ENCODE measurements around the gene RAB8A.
A peak's percentile ranks its signal among the peaks of the same experiment; 100 is the strongest.

Gene RAB8A

DNA sequence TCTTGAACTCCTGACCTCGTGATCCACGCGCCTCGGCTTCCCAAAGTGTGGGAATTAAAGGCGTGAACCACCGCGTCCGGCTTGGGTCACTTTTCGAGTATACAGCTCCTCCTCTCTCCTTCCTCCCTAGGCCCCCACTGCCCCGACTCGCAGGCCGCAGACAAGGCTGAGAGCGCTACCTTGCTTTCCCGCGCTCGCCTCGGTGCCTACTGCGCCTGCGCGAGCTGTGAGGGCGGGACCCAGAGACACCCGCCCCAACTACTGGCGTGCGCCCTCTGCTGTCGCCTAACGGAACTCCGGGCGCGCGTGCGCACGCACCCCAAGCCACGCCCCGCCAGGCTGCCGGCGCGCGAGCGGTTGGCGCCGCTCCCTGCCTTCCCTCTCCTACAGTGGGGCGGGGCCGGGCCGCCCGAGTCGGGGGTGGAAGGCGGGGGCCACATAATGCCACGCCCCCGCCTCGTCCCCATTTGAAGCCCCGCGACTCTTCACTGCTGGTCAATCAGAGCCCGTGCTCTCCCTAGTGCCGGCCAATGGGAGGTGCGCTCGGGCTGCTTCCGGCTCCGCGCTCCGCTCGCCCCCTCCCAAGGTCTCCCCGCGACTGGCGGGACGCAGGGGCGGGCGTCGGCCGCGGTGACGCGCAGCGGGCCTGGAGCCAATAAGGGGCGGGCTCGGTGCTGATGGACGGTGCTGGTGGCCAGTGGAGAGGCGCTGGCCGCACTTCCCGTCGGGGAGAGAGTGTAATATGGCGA, at the start of gene RAB8A:
RAB8A (plus strand) TSS at position 730 of the 749 bp plus-strand sequence; CDS start at position 743, 13 bp downstream.
- DNase-seq (ENCODE audit: low spot score) (peak; percentile 96), FAIRE-seq (peak; percentile 30)

DNA sequence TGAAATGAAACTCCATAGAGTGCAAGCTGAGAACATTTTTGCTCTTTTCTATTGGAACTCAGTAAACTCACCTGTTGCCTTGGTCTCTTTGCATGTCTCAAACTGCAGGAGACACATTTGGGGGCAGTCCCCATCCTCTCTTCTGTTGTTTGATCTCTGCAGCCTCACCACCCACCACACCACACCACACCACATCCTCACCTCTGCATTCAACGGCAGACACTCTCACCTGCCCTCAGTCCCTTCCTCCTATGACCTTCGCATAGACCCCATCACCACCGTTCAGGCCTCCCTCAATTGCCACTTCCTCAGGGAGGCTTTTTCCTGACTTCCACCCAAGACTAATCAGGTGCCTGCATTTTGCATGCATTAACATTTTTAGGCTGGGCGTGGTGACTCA, 49.7 kb upstream of the RAB8A start:
- FAIRE-seq (no peak), DNase-seq (ENCODE audit: low spot score) (no peak)

DNA sequence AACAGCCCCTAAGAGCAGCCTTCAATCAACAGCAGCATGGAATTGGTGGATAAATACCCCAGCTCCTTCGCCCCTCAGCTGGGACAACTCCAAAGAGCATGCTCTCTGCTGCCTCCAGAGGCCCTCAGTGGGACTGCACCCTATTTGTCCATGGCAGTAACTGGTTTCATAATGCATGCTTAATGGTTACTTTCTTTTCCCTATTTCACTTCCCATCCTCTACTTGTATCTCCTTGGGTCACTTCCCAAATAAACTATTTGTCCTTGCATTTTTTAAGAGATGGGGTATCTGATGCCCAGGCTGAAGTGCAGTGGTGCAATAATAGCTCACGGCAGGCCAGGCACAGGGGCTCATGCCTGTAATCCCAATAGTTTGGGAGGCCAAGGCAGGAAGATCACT, 48.9 kb upstream of the RAB8A start:
- FAIRE-seq (no peak), DNase-seq (ENCODE audit: low spot score) (no peak)

DNA sequence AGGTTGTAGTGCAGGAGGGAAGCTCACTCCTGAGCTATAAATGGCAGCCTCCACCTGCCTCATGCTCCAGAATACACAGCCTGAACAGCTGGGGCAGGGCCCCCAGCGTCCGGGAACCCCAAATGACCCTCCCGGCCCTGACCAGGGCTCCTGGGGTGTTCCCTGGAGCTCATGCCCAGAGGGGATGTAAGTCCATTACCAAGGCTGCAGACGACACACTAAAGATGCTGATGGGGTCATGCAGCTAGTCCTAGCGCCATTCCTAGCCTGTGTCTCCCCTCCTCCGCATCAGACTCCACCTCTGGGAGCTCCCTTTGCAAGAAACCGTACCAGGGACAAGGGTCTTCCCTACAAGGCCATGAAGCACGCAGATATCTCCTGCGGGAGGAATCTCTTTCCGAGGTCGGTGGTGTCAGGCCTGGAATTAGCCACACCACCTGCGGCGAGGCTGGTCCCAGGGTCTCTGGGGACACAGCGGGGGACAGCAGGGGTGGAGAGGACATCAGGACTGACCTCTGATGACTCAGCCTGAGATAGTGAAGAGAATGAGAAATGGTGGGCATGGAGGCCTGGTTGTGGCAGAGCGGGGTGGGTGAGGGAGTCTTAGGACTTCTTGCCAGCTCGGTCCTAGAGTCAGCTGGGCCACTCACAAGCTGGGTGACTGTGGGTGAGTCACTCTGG, 47.3 kb upstream of the RAB8A start:
- FAIRE-seq (no peak), DNase-seq (ENCODE audit: low spot score) (no peak)

DNA sequence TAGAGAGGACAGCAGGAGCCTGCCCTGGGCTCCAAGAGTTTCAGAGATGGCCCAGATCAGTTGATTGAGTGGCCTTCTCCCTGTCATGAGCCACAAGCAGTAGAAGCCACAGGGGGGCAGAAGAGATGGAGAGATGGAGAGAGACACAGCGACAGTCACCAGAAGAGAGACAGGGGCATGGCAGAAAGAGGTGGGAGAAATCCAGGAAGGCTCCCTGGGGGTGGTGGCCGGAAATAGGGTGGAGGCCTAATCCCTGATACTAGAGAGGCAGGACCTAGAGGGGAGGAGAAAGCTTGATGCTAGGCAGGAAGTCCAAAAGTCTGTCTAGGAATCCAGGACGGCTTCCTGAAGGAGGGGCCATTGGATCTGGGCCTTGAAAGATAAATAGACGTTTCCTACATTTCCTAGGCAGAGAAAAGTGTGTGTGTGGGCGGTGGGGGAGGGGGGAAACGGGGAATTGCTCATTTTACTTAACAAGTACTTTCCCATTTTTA, 45.0 kb upstream of the RAB8A start:
- DNase-seq (ENCODE audit: low spot score) (no peak), FAIRE-seq (no peak)

DNA sequence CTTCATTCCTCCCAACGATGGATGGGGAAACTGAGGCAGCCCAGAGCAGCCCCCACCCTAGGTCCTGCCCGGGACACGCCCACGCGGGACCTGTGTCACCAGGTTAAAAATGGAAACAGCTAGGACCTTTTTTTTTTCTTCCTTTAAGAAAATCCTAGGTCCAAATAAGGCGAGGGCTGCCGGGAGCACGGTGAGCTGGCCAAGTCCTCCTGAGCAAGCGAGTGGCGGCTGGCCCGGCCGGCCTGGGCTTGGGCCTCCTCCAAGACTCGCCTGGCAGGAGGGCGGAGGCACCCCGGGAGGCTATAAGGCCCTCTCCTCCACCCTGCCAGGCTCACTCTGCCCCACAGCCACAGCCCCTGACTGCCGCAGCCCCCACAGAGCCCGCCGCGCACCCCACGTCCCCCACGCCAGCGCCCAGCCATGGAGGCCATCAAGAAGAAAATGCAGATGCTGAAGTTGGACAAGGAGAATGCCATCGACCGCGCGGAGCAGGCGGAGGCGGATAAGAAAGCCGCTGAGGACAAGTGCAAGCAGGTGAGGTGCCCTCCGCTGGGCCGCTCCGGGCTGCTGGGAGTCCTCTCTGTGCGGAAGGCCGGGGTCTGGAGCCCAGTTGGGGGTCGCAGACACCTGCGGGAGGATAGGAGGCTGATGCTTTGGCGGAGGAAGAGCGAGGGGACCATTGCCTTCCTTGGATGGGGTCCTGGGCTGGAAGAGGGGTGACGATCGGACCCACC, 44.3 kb upstream of the RAB8A start:
- no peak for DNase-seq (ENCODE audit: low spot score)

DNA sequence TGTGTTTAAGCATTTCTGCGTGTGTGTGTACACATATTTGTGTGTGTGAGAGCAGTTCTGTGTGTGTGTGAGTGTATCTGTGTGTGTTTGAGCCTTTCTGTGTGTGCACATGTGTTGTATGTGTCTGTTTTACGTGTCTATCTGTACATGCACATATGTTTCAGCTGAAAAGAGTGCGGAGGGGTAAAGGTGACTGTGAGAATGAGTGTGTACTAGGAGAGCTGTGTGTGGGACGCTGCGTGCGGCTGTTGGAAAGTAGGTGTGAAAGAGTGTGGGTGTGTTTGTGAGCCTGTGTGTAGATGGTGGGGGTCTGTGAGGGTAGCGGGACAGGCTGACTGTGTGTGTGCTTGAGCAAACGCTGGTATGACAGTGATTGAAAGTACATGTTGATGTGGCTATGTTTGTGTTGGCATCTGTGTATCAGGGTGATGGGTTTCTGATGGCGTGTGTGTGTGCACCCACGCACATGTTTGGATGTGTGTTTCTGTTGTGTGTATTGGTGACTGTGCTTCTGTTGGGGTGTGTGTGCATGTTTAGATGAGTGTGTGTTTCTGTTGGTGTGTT, 42.9 kb upstream of the RAB8A start:
- DNase-seq (ENCODE audit: low spot score) (no peak), FAIRE-seq (no peak)

More for the DNA sequence above, 44.3 kb upstream of the RAB8A start:
- no peak for FAIRE-seq

DNA sequence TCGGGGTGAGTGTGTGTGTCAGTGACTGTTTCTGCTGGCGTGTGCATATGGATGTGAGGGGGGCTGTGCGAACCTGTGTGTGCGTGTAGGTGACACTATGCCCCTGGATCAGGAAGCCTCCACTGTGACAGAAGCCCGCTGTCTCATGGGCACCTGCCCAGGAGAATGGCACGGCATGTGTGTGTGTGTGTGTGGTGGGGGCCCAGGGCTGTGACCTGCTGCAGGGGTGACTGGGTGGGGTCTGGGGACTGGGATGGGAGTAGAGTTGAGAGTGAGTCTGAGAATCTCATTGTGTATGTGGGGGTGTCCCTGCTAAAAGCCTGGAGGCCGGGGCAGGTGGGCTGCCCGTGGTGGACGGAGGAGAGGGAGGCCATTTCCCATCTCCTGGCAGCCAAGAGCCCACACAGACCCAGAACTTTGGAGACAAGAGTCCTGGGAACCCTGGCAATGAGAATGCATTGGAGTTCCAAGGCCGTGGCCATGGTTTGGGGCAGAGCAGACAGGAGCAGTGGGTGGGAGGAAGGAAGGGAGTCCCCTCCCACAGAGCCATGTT, 41.8 kb upstream of the RAB8A start:
- FAIRE-seq: no peak
- no peak for DNase-seq (ENCODE audit: low spot score)

DNA sequence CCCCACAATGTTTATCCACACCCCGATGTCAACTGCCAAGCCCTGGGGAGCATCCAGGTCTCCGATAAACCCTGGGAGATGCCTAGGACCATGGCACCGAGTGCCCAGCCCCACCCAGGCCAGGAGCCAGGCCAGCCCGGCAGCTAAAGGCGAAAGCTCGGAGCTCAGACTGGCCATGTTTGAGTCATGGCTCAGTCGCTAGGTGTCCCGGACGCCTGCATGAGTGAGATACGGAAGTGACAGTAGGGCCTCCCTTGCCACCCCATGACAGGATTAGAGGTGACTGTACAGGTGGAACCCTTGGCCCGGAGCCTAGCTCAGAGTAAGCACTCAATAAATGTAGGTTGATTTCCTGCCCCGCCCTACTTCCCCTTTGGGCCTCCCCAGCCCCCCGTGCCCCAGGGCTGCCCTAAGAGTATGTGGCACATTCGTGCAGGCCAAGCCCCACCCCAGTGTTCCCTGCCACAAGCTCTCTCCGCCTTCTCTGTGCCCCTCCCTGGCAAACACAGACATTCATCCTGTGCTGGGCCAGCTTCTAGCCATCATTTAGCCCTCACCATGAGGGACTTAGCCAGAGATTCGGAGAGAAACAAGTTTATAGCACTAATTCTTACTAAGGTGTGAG, 41.2 kb upstream of the RAB8A start:
- FAIRE-seq (no peak), DNase-seq (ENCODE audit: low spot score) (no peak)

DNA sequence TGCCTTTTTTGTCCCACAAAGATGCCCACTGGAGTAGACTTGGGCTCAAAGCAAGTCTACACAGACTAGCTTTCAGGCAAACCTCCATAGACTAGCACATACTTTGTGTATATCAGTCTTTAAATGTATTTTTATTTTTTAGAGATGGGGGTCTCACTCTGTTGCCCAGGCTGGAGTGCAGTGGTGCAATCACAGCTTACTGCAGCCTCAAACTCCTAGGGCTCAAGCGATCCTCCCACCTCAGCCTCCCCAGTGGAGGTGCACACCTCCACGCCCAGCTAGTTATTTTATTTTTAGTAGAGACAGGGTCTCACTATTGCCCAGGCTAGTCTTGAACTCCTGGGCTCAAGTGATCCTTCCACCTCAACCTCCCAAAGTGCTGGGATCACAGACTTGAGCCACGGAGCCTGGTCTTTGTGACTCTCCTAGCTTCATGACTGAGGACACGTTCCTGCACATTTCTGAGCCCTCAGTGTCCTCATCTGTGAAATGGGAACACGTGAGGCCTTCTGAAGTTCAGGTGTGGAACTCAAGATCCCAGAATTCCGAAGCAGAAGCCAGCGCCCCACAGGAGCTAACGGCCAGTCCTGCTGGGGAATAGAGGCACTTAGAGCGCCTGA, 40.5 kb upstream of the RAB8A start:
- FAIRE-seq (no peak), DNase-seq (ENCODE audit: low spot score) (no peak)

DNA sequence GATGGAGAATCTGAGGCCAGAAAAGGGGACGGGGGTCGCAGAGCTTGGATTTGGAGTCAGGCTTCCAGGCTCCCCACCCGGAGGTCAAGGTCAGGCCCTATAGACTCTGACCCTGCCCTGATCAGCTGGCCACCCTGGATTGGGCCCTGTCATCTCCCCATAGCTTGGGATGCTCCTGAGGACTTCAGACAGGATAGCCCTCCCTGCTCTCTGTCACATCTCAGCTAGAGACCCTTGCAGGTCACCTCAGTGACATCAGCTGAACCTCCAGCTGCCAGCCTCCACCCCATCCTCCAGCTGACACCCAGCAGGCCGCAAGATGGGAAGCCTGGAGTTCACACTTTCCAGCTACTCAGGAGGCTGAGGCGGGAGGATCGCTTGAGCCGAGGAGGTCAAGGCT, 38.2 kb upstream of the RAB8A start:
- FAIRE-seq (no peak), DNase-seq (ENCODE audit: low spot score) (no peak)

DNA sequence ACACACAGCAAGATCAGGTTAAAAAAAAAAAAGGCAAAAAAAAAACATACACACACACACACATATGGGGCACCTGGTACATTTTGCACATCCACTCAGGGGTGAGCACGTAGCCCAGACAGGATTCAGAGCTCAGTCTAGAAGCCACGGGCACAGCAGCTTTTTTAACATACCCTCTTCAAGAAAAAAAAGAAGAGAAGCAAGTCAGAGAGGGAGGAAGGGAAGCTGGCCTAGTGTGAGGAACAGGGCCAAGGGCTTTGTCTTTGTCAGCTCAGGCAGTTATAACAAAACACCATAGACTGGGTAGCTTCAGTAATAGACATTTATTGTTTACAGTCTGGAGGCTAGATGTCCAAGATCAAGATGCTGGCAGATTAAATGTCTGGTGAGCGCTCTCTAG, 37.7 kb upstream of the RAB8A start:
- DNase-seq (ENCODE audit: low spot score): no peak
- FAIRE-seq: no peak

DNA sequence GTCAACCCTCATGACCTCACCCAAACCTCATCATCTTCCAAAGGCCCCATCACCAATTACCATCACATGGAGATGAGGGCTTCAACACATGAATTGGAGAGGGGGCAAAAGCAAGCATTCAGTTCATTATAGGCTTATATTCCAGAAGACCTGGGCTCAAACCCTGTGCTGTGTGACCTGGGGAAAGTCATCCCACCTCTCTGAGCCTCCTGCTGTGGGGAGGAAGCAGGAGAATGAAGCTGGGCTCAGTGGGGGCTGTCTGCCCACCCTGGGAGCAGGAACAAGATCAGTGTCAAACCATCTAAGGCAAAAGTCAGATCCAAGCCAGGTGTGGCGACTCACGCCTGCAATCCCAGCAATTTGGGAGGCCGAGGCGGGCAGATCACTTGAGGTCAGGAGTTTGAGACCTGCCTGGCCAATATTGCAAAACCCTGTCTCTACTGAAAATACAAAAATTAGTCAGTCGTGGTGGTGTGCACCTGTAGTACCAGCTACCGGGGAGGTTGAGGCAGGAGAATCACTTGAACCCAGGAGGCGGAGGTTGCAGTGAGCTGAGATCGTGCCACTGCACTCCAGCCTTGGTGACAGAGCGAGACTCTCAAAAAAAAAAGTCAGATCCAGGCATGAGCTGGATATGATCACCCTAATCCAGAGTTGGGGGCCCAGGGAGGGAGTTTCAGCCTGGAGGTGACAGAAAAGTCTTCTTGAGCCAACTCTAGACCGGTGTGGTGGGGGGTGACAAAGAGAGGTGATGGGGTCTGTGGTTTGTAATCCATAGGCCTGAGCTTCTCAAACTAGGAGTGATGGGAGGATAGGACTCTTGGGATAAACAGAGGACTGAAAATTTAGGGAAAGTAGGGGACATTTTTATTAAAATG, 37.0 kb upstream of the RAB8A start:
- no peak for DNase-seq (ENCODE audit: low spot score)
- no peak for FAIRE-seq

DNA sequence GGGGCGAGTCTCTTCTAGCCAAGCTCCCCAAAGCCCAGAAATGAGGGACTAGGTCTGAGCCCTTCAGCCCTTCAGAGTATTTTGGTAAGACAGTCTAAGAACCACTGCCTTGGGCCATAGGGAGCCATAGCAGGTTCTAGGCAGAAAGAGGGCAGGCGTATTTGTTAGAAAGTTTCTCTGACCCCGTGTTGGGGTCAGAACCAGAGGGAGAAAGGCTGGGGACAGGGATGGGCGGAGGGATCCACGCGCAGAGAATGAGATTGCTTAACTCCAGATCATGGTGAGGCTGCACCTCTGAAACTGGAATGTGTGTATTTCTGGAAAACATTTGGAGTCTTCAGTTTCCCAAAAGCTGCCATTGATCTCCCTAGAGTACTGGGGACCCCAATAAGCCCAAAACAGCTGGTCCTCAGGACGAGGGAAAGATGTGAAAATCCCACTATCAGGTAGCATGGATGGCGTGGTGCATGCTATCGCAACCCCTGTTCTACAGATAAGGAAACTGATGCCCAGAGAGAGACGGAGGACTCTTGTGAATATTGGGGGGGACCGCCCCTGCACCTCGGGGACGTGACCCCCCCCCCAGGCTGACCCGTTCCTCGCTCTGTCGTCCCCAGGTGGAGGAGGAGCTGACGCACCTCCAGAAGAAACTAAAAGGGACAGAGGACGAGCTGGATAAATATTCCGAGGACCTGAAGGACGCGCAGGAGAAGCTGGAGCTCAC, 36.1 kb upstream of the RAB8A start:
- no peak for FAIRE-seq
- DNase-seq (ENCODE audit: low spot score): no peak

DNA sequence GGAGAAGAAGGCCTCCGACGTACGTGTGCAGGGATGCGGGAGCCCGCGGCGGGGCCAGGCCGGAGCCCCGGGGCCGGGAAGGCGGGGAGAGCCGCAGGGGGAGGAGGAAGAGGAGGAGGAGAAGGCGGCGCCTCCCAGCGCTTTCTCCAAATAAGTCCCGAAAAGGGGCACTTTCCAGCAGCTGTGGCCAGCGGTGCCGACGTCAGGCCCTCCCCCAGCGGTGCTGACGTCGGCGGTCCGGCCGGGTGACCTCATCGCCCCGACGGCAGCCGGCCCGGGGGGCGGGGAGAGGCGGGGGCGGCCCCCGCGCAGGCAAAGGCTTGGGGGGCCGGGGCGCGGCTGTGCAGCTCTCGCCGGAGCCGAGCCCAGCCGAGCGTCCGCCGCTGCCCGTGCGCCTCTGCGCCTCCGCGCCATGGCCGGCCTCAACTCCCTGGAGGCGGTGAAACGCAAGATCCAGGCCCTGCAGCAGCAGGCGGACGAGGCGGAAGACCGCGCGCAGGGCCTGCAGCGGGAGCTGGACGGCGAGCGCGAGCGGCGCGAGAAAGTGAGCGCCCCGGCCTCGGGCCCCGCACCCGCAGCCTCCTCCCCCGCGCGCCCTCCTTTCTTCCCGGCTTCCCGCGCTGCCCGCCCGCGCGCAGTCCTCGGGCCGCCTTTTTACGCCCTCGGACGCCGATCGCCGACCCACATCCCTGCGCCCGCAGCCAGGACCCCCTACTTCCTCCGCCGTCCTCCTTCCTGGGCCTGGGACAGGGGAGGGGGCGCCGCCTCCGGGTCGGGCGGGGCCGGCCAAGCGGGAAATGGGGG, 35.3 kb upstream of the RAB8A start, which contains the start of gene TPM4:
TPM4 (plus strand) TSS at position 342 of the 804 bp plus-strand sequence; CDS start at position 413, 71 bp downstream.
- FAIRE-seq (no peak), DNase-seq (ENCODE audit: low spot score) (peak; percentile 82)

DNA sequence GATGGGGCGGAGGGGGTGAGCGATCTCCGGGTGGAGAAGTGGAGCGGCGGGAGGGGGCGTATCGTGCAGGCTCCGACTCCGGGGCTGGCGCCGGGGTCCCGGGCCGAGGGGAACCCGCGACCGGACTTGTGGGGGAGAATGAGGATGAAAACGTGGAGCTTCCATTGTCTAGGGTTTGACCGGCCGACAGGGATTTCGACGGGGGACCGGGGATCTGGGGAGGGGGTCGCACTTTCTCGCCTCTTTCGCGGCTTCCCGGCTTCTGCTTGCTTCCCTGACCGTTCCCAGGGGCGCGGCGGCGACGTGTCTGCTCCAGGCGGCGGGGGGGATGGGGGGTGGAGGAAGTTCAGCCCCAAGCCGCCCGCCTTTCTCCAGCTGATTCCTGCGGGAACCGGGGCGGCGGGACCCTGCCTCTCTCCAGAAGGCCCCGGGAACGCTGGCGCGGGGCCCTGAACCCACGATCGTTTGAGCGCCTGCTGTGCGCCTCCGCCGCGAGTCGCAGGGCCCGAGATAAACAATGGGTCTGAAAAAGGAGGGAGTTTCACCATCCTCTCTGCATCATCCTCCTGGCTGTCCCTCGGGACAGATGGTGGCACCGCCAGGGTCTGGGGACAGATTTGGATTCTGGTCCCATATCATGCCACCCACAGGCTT, 34.6 kb upstream of the RAB8A start:
- DNase-seq (ENCODE audit: low spot score): no peak
- FAIRE-seq: no peak

DNA sequence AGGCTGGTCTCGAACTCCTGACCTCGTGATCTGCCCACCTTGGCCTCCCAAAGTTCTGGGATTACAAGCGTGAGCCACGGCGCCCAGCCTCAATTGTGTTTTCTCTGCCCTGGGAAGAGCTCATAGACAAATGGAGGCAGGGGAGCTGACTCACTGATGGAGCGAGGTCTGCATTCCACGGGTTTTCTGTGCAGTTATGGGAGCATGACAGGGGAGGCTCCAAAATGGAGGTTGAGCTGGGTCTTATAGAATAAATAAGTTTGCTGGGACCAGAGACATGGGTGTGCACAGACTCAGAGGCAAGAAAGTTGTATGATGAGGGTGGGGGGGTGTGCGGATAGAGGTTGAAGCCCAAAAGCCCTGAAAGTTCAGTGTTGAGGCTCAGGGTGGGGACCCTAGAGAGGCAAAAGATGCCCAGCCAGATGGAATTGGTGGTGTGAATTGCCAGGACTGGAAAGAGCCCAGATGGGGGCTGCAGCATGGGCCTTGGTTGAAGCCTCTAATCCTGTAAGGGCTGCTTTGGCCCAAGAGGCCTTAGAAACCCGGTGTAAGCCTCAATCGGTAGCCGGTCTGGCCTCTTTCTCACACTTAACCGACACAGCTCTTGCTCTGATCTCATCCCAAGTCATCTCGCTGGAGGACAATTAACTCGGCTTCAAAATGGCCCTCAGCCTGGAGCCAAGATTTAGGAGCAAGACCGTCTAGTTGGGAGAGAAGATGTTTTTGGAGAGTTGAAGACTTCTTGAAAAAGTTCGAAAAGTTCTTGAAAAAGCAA, 33.5 kb upstream of the RAB8A start:
- FAIRE-seq: no peak
- no peak for DNase-seq (ENCODE audit: low spot score)

Measured in urothelium cell line (cell line).